ENCODE data around the gene TCF15.

DNA sequence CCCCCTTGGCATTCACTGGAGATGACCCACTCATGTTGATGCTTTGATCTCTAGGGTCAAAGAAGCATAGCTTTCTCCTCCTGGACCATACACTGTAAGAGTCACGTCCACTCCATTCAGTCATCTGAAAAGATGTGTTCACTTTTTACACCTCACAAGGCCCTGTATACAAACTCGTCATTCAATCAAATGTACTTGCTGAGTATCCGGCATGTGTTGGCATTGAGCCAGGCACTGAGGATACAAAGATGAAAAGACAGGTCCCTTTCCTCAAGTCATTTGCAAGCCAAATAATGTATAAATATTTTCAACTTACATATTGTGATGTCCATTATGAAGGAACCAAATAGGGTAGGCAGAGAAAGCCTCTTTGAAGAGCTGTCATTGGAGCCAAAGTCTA, 34.0 kb downstream of the TCF15 start:
- TF ChIP-seq, protein P1, sequence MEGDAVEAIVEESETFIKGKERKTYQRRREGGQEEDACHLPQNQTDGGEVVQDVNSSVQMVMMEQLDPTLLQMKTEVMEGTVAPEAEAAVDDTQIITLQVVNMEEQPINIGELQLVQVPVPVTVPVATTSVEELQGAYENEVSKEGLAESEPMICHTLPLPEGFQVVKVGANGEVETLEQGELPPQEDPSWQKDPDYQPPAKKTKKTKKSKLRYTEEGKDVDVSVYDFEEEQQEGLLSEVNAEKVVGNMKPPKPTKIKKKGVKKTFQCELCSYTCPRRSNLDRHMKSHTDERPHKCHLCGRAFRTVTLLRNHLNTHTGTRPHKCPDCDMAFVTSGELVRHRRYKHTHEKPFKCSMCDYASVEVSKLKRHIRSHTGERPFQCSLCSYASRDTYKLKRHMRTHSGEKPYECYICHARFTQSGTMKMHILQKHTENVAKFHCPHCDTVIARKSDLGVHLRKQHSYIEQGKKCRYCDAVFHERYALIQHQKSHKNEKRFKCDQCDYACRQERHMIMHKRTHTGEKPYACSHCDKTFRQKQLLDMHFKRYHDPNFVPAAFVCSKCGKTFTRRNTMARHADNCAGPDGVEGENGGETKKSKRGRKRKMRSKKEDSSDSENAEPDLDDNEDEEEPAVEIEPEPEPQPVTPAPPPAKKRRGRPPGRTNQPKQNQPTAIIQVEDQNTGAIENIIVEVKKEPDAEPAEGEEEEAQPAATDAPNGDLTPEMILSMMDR (IDR thresholded peaks at IDR 0.05) = no peak
- no peak for TF ChIP-seq POLR2A (IDR thresholded peaks at IDR 0.05)
